Measurements from ENCODE around the gene AURKAIP1. TPM values are rescaled to one million over a fixed set of nuclear protein-coding genes. Genes with fewer than 3 reads are reported as not detected.
A peak's percentile ranks its signal among the peaks of the same experiment; 100 is the strongest.

The AURKAIP1 gene
- total and polyA plus RNA-seq, 2 experiments from 2014 or later = 118 to 218 TPM

GRCh38 chr1:1359308-1359663 is 15.7 kb downstream of the AURKAIP1 start:
- peak overlapping the region; percentile 96 for H3K9ac ChIP-seq
- peak; percentile 87 for DNase-seq
- peak overlapping the region; percentile 99 for H3K27ac ChIP-seq
- 4% methylated on average over 6 of the region's 6 CpGs for WGBS, 2 experiments (ENCODE audit: low coverage in 1 of 2, low lambda C conversion rate in 2 of 2, missing lambda C conversion rate in 2 of 2)
- peaks cover 36% of the 10 kb centered on the region for H3K4me1 ChIP-seq (ENCODE audit: insufficient read depth)
- H3K9me2 ChIP-seq (ENCODE audit: insufficient read depth) = no peaks in the 10 kb centered on the region
- H3K9me3 ChIP-seq (ENCODE audit: low read depth) = no peaks in the 10 kb centered on the region
- peak overlapping the region; percentile 94 for H3K4me3 ChIP-seq
- H3K36me3 ChIP-seq (ENCODE audit: low read depth) = peaks cover 1% of the 10 kb centered on the region; the same call in 1 of the 2 replicates
- peaks cover 28% of the 10 kb centered on the region for H3F3A ChIP-seq (ENCODE audit: insufficient read depth)
- H3K27me3 ChIP-seq (replicated peaks; ENCODE audit: insufficient read depth) = no peaks in the 10 kb centered on the region
- peaks cover 50% of the 10 kb centered on the region for H3K79me2 ChIP-seq (ENCODE audit: insufficient read depth)
- H2AFZ ChIP-seq = no peak overlapping the region
- TF ChIP-seq EZH2phosphoT487 (IDR thresholded peaks at IDR 0.05; ENCODE audit: insufficient read depth, low read depth) (no peak), EZH2 (IDR thresholded peaks at IDR 0.05; ENCODE audit: insufficient read depth, poor library complexity, severe bottlenecking) (no peak)
- H4K20me1 ChIP-seq (ENCODE audit: insufficient read depth) = no peaks in the 10 kb centered on the region
- peak overlapping the region; percentile 80 for H3K4me2 ChIP-seq (ENCODE audit: unreplicated experiment)
- in situ Hi-C loops (cut with MboI) = no loop called here

GRCh38 chr1:1358433-1359271 is 16.4 kb downstream of the AURKAIP1 start, which contains the start of gene MXRA8:
Gene MXRA8 (minus strand): TSS chr1:1358555. CDS start chr1:1358504, 51 bp downstream.
- peak; percentile 94 for DNase-seq
- Histone ChIP-seq H3K9me2 (ENCODE audit: insufficient read depth) (no peaks in the 10 kb centered on the region), H3K4me2 (ENCODE audit: unreplicated experiment) (peak within 1 kb of the TSS; percentile 80), H3K27me3 (replicated peaks; ENCODE audit: insufficient read depth) (no peaks in the 10 kb centered on the region), H2AFZ (no peak within 1 kb of the TSS), H3K4me3 (peak within 1 kb of the TSS; percentile 94), H3K9me3 (ENCODE audit: low read depth) (no peaks in the 10 kb centered on the region), H3K4me1 (ENCODE audit: insufficient read depth) (peaks cover 36% of the 10 kb centered on the region), H3K36me3 (ENCODE audit: low read depth) (peaks cover 6% of the 10 kb centered on the region; the same call in 1 of the 2 replicates), H3K9ac (peak within 1 kb of the TSS; percentile 96), H3F3A (ENCODE audit: insufficient read depth) (peaks cover 34% of the 10 kb centered on the region), H3K27ac (peak within 1 kb of the TSS; percentile 99), H4K20me1 (ENCODE audit: insufficient read depth) (no peaks in the 10 kb centered on the region; the same call in 1 of the 2 replicates), H3K79me2 (ENCODE audit: insufficient read depth) (peaks cover 57% of the 10 kb centered on the region)
- in situ Hi-C loops (cut with MboI) = no loop called here
- 2 to 4% methylated on average over 21 to 23 of the region's 29 CpGs for WGBS, 2 experiments (ENCODE audit: low coverage in 1 of 2, low lambda C conversion rate in 2 of 2, missing lambda C conversion rate in 2 of 2)
- TF ChIP-seq EZH2phosphoT487 (IDR thresholded peaks at IDR 0.05; ENCODE audit: insufficient read depth, low read depth) (no peak), EZH2 (IDR thresholded peaks at IDR 0.05; ENCODE audit: insufficient read depth, poor library complexity, severe bottlenecking) (no peak)

DNA sequence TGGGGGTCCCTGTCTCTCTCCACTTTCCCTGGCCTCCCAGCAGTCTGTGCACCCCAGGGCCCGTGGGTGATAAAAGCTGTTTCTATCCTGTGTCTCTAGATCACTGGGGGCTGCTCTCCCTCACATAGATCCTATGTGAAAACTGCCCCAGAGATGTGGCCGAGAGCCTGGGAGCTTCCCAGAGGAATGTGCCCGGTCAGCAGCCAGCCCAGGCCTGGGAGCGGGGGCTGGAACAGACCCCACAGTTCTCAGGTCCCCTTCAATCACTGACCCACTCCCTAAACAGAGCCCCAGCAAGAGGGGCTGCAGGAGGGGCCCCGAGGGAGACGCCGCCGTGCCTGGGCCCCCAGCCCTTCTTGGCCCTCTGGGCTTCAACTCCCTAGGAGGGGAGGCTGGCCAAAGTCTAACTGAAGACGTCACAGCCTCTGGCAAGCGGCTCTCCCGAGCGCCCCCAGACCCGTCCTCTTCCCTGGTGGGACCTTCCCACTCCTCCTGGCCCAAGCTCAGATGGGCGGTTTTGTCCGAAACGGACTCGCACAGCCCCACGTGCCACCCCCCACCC is 17.1 kb downstream of the AURKAIP1 start:
- H3K9ac ChIP-seq = peak overlapping the region; percentile 96
- peak; percentile 73 for DNase-seq
- in situ Hi-C loops (cut with MboI) = no loop called here
- H3K79me2 ChIP-seq (ENCODE audit: insufficient read depth) = peaks cover 64% of the 10 kb centered on the region
- WGBS, 2 experiments (ENCODE audit: low coverage in 1 of 2, low lambda C conversion rate in 2 of 2, missing lambda C conversion rate in 2 of 2) = 0% methylated on average over 17 of the region's 18 CpGs
- H3K9me2 ChIP-seq (ENCODE audit: insufficient read depth) = no peaks in the 10 kb centered on the region
- H3K4me2 ChIP-seq (ENCODE audit: unreplicated experiment) = peak overlapping the region; percentile 80
- H3K27ac ChIP-seq = peak overlapping the region; percentile 99
- TF ChIP-seq EZH2phosphoT487 (IDR thresholded peaks at IDR 0.05; ENCODE audit: insufficient read depth, low read depth) = no peak
- TF ChIP-seq EZH2 (IDR thresholded peaks at IDR 0.05; ENCODE audit: insufficient read depth, poor library complexity, severe bottlenecking) = no peak
- H3K4me1 ChIP-seq (ENCODE audit: insufficient read depth) = peaks cover 38% of the 10 kb centered on the region
- H3K36me3 ChIP-seq (ENCODE audit: low read depth) = peaks cover 6% of the 10 kb centered on the region; the same call in 1 of the 2 replicates
- no peak overlapping the region for H2AFZ ChIP-seq
- H3K9me3 ChIP-seq (ENCODE audit: low read depth) = no peaks in the 10 kb centered on the region
- H3K4me3 ChIP-seq = peak overlapping the region; percentile 94
- H4K20me1 ChIP-seq (ENCODE audit: insufficient read depth) = no peaks in the 10 kb centered on the region; the same call in 1 of the 2 replicates
- H3K27me3 ChIP-seq (replicated peaks; ENCODE audit: insufficient read depth) = no peaks in the 10 kb centered on the region
- peaks cover 41% of the 10 kb centered on the region for H3F3A ChIP-seq (ENCODE audit: insufficient read depth)

DNA sequence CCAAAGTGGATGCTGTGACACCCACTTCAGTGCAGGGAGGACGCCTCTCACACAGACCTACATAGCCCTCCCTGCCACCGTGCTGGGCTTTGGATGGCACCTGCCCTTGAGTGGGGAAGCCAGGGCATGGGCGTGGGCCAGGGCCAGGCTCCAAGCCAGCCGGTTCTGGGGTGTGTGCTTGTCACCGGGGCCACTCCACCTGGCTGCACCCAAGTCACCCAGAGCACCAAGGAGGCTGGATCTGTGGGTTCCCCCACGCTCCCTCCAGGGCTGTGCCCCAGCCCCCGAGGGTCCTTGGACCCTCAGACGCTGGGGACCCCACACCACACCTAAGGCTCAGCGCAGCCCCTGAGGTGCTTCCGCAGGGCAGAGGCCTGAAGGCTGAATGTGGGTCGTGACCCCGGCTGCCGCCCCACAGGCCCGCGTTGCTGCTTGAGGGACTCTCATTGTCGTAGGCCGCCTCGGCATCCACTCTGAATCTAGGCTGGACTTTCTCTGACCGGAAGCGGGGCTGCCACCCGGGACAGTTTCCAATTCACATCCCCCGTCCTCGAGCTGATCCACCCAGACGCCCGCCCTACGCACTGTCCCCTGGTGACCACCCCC is 18.1 kb downstream of the AURKAIP1 start:
- Histone ChIP-seq H3K36me3 (ENCODE audit: low read depth) (peaks cover 6% of the 10 kb centered on the region; the same call in 1 of the 2 replicates), H3K4me1 (ENCODE audit: insufficient read depth) (peaks cover 43% of the 10 kb centered on the region), H3K79me2 (ENCODE audit: insufficient read depth) (peaks cover 74% of the 10 kb centered on the region), H3K27ac (peak overlapping the region; percentile 99), H2AFZ (no peak overlapping the region), H3K9me2 (ENCODE audit: insufficient read depth) (no peaks in the 10 kb centered on the region), H3K9me3 (ENCODE audit: low read depth) (no peaks in the 10 kb centered on the region), H4K20me1 (ENCODE audit: insufficient read depth) (no peaks in the 10 kb centered on the region; the same call in 1 of the 2 replicates), H3K9ac (peak overlapping the region; percentile 96), H3F3A (ENCODE audit: insufficient read depth) (peaks cover 47% of the 10 kb centered on the region), H3K27me3 (replicated peaks; ENCODE audit: insufficient read depth) (no peaks in the 10 kb centered on the region), H3K4me3 (peak overlapping the region; percentile 94), H3K4me2 (ENCODE audit: unreplicated experiment) (peak overlapping the region; percentile 80)
- TF ChIP-seq EZH2 (IDR thresholded peaks at IDR 0.05; ENCODE audit: insufficient read depth, poor library complexity, severe bottlenecking) = no peak
- no peak for TF ChIP-seq EZH2phosphoT487 (IDR thresholded peaks at IDR 0.05; ENCODE audit: insufficient read depth, low read depth)
- WGBS, 2 experiments (ENCODE audit: low coverage in 1 of 2, low lambda C conversion rate in 2 of 2, missing lambda C conversion rate in 2 of 2) = 5 to 8% methylated on average over 17 to 26 of the region's 26 CpGs
- peak; percentile 61 for DNase-seq
- in situ Hi-C loops (cut with MboI) = no loop called here

Data from GM23248 (cell line).